DOHH2 (cell line): ENCODE data around the gene SLC5A11.
"Not testable (repeated sequence)": the region's sequence is repeated elsewhere in the genome, so short reads cannot be mapped to it uniquely, and the experiment has no call there.

Source experiments
- H3F3A ChIP-seq: fragments of 200-600 bp; sonication (generic), shearing (Covaris generic); 2 replicates; pipeline ENCODE4 v1.6.0; 2016; ENCODE audit warnings: antibody characterized with exemption, mild to moderate bottlenecking; ENCODE audit not compliant: control insufficient read depth, insufficient read depth
- H3K27ac ChIP-seq: fragments of 200-600 bp; sonication (generic); 2 replicates; pipeline ENCODE4 v1.5.1; 2014; ENCODE audit warnings: low read depth, mild to moderate bottlenecking, low read length, moderate library complexity
- H3K27me3 ChIP-seq: fragments of 200-600 bp; sonication (generic); 2 replicates; pipeline ENCODE4 v1.6.1; 2014; ENCODE audit warnings: mild to moderate bottlenecking, low read length, mixed read lengths; ENCODE audit not compliant: control insufficient read depth
- H3K36me3 ChIP-seq: fragments of 200-600 bp; sonication (generic); 2 replicates; pipeline ENCODE4 v1.6.1; 2014; ENCODE audit warnings: mild to moderate bottlenecking, low read length, moderate library complexity, mixed read lengths; ENCODE audit not compliant: control insufficient read depth
- H3K4me1 ChIP-seq: fragments of 200-600 bp; sonication (generic); 2 replicates; pipeline ENCODE4 v1.6.1; 2014; ENCODE audit warnings: mild to moderate bottlenecking, low read length, mixed read lengths; ENCODE audit not compliant: control insufficient read depth
- H3K4me2 ChIP-seq: fragments of 200-600 bp; sonication (generic); 2 replicates; pipeline ENCODE4 v1.6.0; 2014; ENCODE audit warnings: mild to moderate bottlenecking, low read length, moderate library complexity
- H3K4me3 ChIP-seq: fragments of 200-600 bp; sonication (generic); 2 replicates; pipeline ENCODE4 v1.5.1; 2014; ENCODE audit warnings: mild to moderate bottlenecking, low read length, mixed read lengths
- H3K79me2 ChIP-seq: fragments of 200-600 bp; sonication (generic); 2 replicates; pipeline ENCODE4 v1.6.1; 2014; ENCODE audit warnings: mild to moderate bottlenecking, low read length, mixed read lengths; ENCODE audit not compliant: control insufficient read depth
- H3K9me2 ChIP-seq: fragments of 200-600 bp; sonication (generic); replicated peaks from 2 replicates; pipeline ENCODE4 v1.6.1; 2014; ENCODE audit warnings: mild to moderate bottlenecking, low read length, mixed read lengths; ENCODE audit not compliant: control insufficient read depth
- H3K9me3 ChIP-seq: fragments of 200-600 bp; sonication (generic); 2 replicates; pipeline ENCODE4 v1.6.1; 2014; ENCODE audit warnings: antibody characterized with exemption, low read length, mixed read lengths; ENCODE audit not compliant: control insufficient read depth, insufficient read depth
- H4K20me1 ChIP-seq: fragments of 200-600 bp; sonication (generic); 2 replicates; pipeline ENCODE4 v1.6.0; 2014; ENCODE audit warnings: low read depth, mild to moderate bottlenecking, antibody characterized with exemption, low read length, moderate library complexity; ENCODE audit not compliant: control insufficient read depth, insufficient read depth
- EZH2phosphoT487 ChIP-seq: fragments of 200-600 bp; sonication (generic); IDR thresholded peaks from 2 replicates; pipeline ENCODE4 v1.6.1; 2017; ENCODE audit warnings: borderline replicate concordance, mild to moderate bottlenecking, antibody characterized with exemption, low read length, moderate library complexity, mixed read lengths
- TF ChIP-seq, protein P1 (sequence below): fragments of 200-600 bp; sonication (generic); IDR thresholded peaks from one replicate; pipeline ENCODE4 v1.5.1; 2014; ENCODE audit warnings: antibody characterized with exemption, mild to moderate bottlenecking, low read depth, low read length; ENCODE audit not compliant: poor library complexity, severe bottlenecking

The SLC5A11 gene

DNA sequence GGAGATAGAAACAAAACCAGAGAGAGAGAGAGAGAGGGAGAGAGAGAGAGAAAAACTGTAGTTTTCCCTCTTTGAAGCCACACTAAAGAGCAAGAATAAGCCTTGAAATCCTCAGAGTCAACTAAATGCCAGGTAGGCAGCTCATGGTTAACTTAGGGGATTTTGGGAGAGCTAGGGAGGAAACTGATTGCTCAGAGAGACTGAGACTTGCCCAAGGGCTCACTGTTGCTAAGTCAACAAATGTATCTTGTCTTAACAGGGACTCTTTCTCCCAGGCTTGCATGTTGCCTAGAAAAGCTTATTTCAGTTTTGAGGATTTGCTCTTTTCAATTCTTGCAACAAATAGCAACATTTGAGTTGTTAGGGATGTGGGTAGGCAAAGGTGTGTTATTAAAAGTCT, 4.5 kb upstream of the SLC5A11 start:
- TF ChIP-seq, protein P1, sequence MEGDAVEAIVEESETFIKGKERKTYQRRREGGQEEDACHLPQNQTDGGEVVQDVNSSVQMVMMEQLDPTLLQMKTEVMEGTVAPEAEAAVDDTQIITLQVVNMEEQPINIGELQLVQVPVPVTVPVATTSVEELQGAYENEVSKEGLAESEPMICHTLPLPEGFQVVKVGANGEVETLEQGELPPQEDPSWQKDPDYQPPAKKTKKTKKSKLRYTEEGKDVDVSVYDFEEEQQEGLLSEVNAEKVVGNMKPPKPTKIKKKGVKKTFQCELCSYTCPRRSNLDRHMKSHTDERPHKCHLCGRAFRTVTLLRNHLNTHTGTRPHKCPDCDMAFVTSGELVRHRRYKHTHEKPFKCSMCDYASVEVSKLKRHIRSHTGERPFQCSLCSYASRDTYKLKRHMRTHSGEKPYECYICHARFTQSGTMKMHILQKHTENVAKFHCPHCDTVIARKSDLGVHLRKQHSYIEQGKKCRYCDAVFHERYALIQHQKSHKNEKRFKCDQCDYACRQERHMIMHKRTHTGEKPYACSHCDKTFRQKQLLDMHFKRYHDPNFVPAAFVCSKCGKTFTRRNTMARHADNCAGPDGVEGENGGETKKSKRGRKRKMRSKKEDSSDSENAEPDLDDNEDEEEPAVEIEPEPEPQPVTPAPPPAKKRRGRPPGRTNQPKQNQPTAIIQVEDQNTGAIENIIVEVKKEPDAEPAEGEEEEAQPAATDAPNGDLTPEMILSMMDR: no peak
- no peaks in the 10 kb centered on the region for H3K9me2 ChIP-seq
- H4K20me1 ChIP-seq: no peaks in the 10 kb centered on the region
- no peak overlapping the region for H3K4me2 ChIP-seq
- H3K4me3 ChIP-seq: no peak overlapping the region
- H3K9me3 ChIP-seq: no peaks in the 10 kb centered on the region
- no peaks in the 10 kb centered on the region for H3K79me2 ChIP-seq
- H3F3A ChIP-seq: no peaks in the 10 kb centered on the region
- no peaks in the 10 kb centered on the region for H3K36me3 ChIP-seq
- no peaks in the 10 kb centered on the region for H3K27me3 ChIP-seq
- H3K27ac ChIP-seq: no peak overlapping the region
- no peaks in the 10 kb centered on the region for H3K4me1 ChIP-seq

DNA sequence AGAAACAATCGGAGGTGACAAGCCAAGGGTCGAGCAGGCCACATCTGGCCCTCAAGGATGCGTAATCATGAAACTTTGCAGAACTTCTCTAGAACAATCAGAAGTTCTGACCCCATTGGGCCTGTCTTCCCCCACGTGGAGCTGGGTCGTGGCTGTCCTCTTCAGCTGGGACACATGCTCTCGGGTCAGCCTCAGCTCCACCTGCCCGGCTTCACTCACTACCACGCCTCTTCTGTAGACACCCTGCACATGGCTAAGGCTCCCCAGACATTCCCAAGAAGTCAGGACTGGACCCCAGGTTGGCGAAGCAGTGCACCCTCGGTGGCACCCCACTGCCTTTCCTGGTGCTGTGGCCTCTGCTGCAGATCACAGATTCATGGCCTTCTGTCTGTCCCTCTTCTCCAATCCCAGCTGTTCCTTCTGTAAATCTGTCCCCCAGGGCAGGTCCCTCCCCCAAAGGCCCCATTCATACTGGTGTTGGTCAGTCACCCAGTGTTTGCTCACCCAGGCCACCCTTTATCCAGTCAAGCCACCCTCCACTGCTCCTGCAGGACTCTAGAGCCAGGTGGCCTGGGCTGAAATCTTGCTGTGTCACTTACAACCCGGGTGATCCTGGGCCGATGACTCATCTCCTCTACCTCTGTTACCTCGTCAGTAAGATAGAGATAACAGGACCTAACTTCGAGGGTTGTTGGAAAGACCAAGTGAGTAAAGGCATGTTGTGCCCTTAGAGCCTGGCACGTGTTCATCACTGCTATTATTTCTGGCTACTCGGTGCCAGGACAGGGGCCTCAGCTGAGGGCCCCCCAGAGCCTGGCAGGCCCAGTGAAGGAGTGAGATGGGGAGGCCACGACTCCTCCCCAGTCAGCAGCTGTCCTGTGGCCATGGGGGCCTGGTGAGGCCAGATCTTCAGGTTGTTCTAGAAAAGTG, 1.4 kb upstream of the SLC5A11 start:
- no peaks in the 10 kb centered on the region for H4K20me1 ChIP-seq
- H3K9me3 ChIP-seq: no peaks in the 10 kb centered on the region
- TF ChIP-seq, protein P1: no peak
- TF ChIP-seq EZH2phosphoT487: no peak
- no peaks in the 10 kb centered on the region for H3K36me3 ChIP-seq
- H3K79me2 ChIP-seq: no peaks in the 10 kb centered on the region
- no peak overlapping the region for H3K4me3 ChIP-seq
- no peaks in the 10 kb centered on the region for H3K4me1 ChIP-seq
- H3K27me3 ChIP-seq: no peaks in the 10 kb centered on the region
- no peaks in the 10 kb centered on the region for H3K9me2 ChIP-seq
- no peak overlapping the region for H3K4me2 ChIP-seq
- H3F3A ChIP-seq: no peaks in the 10 kb centered on the region
- H3K27ac ChIP-seq: no peak overlapping the region

DNA sequence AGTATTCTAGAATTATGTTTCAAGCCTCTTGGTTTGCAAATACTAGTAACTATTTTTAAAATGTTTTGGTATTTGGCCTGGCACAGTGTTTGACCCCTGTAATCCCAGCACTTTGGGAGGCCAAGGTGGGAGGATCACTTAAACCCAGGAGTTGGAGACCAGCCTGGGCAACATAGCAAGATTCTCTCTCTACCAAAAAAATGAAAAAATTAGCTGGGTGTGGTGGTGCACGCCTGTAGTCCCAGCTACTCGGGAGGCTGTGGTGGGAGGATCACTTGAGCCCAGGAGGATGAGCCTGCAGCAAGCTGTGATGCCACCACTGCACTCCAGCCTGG, 765 bp upstream of the SLC5A11 start:
- not testable (repeated sequence) for H3K9me2 ChIP-seq, H3K36me3 ChIP-seq, H3K4me1 ChIP-seq, H3K4me3 ChIP-seq, H4K20me1 ChIP-seq, H3K27ac ChIP-seq, H3K79me2 ChIP-seq, H3K27me3 ChIP-seq, H3K4me2 ChIP-seq, H3F3A ChIP-seq, H3K9me3 ChIP-seq

DNA sequence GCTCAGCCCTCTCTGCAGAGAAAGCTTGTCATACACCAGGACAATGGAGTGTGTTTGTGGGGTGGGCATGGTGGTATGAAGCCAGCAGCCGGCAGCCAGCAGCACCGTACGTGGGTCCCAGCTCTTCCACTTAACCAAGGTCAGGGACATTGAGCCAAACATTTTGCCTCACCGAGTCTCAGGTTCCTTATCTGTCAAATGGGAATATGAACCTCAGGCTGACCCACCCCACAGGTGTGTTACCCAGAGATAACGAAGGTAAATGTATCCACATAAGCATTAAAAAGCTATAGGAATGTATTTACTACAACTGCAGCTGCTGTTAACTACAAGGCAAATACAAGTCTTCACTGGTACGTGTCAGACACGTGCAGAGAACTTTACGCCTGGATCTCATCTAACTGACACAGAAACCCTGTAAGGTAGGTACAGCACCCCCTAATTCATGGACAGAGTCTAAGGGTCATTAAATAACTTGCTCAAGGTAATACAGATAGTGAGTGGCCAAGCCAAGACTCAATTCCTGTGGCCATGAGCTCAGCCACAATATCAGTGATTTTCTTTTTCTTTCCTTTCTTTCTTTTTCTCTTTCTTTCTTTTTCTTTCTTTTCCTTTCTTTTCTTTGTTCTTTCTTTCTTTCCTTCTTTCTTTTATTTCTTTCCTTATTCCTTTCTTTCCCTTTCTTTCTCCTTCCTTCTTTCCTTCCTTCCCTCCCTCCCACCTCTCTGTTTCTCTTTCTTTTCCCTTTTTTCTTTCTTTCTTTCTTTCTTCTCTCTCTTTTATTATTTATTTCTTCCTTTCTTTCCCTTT, 990 bp downstream of the SLC5A11 start:
- Histone ChIP-seq H3K9me2 (no peaks in the 10 kb centered on the region), H3K4me3 (no peak overlapping the region), H3K9me3 (no peaks in the 10 kb centered on the region), H3K27me3 (no peaks in the 10 kb centered on the region), H3F3A (no peaks in the 10 kb centered on the region), H3K4me2 (no peak overlapping the region), H3K36me3 (no peaks in the 10 kb centered on the region), H3K79me2 (no peaks in the 10 kb centered on the region), H3K4me1 (no peaks in the 10 kb centered on the region), H3K27ac (no peak overlapping the region), H4K20me1 (no peaks in the 10 kb centered on the region)
- TF ChIP-seq EZH2phosphoT487: no peak
- TF ChIP-seq, protein P1: no peak
